ENCODE measurements around the gene TPM4. TPM values are rescaled to one million over a fixed set of nuclear protein-coding genes. Genes with fewer than 3 reads are reported as not detected.

Gene TPM4
- total and polyA plus RNA-seq, 2 of the 8 experiments (the other 6 are each of a cell fraction or from before 2014, with no cell fraction given): 160 to 359 TPM

GRCh38 chr19:16070366-16070990 is 5.8 kb upstream of the TPM4 start (continued):
- no peak for TF ChIP-seq CHD7 (IDR thresholded peaks at IDR 0.05; ENCODE audit: insufficient replicate concordance, low read length)
- no peak for TF ChIP-seq CHD2 (IDR thresholded peaks at IDR 0.05; ENCODE audit: low read length)
- TF ChIP-seq TAF1 (IDR thresholded peaks at IDR 0.05; ENCODE audit: low read depth, low read length): no peak
- TF ChIP-seq EZH2 (IDR thresholded peaks at IDR 0.05; ENCODE audit: low read depth, low read length, severe bottlenecking): no peak
- no peak for TF ChIP-seq KDM1A (IDR thresholded peaks at IDR 0.05; ENCODE audit: borderline replicate concordance, low read length)
- no peak for TF ChIP-seq SUZ12 (IDR thresholded peaks at IDR 0.05; ENCODE audit: low read length)
- TF ChIP-seq TEAD4 (IDR thresholded peaks at IDR 0.05; ENCODE audit: low read depth, low read length): no peak
